Retina (tissue), 1 donor: Measurements from ENCODE around the gene SMG5.

Experiments used
- DNase-seq: peaks from one replicate; pipeline ENCODE4 v3.0.0-alpha.2; 2016

SMG5 gene

DNA sequence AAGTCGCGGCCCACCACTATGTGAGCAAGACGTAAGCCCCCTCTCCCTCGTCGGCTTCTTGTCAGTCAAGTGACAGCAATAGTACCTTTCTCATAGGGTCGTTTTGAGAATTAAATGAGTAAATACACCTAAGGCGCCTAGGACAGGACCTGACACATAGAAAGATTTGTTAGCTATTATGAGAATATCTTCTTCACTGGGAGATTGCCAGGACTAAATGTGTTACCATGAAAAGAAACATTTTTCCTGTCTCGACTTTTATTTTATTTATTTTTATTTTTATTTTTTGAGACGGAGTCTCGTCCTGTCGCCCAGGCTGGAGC is 69.0 kb downstream of the SMG5 start:
- DNase-seq, result no peak

DNA sequence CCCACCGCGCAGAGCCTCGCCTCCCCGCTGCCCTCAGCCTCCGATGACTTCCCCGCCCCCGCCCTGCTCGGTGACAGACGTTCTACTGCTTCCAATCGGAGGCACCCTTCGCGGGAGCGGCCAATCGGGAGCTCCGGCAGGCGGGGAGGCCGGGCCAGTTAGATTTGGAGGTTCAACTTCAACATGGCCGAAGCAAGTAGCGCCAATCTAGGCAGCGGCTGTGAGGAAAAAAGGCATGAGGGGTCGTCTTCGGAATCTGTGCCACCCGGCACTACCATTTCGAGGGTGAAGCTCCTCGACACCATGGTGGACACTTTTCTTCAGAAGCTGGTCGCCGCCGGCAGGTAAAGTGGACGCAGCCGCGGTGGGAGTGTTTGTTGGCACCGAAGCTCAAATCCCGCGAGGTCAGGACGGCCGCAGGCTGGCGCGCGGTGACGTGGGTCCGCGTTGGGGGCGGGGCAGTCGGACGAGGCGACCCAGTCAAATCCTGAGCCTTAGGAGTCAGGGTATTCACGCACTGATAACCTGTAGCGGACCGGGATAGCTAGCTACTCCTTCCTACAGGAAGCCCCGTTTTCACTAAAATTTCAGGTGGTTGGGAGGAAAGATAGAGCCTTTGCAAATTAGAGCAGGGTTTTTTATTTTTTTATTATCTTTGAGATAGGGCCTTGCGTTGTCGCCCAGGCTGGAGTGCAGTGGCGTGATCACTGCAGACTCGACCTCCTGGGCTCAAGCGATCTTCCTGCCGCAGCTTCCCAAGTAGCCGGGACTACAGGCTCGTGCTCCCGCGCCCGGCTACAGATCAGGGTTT is 69.6 kb downstream of the SMG5 start, which contains the start of gene PMF1:
Gene PMF1 (plus strand): TSS at position 175 of the 811 bp plus-strand sequence. CDS start 9 bp downstream, at position 184.
- DNase-seq, result peak; percentile 100

DNA sequence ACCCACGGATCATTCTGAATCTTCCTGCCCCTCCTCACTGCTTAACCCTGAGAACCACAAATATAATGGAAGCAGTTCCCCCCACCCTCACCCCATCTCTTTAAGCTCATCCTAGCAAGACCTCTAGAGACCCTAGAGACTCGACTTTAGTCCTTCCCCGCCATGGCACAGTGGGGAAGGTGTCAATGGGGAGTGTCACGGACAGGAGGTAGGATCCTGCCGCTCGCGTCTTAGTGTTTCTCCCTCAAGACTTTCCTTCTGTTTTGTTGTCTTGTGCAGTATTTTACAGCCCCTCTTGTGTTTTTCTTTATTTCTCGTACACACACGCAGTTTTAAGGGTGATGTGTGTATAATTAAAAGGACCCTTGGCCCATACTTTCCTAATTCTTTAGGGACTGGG is 70.5 kb downstream of the SMG5 start:
- DNase-seq, result no peak

DNA sequence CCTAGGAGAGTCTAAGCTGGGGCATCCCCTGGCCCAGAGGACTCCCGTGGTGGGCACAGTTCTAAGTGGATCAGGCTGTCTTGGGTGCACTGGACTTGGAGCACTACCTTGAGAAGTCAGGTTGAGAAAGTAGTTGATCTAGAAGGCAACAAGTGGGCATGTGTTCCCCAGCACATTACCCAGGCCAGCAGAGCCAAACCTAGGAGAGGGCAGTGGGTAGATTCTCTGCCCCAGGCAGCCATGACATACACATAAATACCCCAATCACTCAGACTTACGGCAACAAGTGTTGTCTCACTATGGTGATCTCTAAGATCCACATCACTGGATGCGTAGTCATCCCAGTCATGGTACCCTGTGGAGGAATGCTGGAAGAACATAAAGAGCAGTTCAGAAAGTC is 71.4 kb downstream of the SMG5 start:
- DNase-seq, result no peak

DNA sequence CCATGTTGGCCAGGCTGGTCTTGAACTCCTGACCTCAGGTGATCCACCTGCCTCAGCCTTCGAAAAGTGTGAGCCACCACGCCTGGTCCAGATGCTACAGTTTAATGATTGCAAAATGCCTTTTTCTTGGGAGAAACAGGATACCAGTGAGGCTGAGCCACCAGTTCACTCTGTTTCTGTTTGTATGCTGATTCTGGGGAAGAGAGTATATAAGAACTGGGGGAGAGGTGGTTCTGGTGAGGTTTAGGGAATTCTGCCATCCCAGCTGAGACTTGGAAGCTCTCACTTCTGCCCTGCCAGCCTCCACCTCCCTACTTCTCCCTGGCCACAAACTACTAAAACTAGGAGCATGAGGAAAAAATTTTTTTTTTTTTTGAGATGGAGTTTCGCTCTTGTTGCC is 77.9 kb downstream of the SMG5 start:
- no peak for DNase-seq

DNA sequence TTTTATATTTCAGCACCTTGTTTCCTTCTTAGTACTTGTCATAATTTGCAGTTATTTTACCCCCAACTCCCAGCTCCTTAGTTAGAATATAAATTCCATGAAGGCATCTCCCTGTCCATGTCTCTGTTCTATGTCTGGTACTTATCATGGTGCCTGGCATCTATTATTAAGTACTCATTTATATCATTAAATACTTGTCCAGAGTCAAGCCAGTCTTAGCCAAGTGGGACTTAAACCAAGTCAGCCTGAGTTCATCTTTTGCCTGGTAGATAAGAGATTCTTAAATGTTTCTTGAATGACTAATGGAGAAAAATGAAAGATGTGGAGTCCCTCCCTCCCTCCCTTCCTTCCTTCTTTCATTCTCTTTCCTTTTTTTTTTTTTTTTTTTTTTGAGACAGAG is 79.3 kb downstream of the SMG5 start:
- DNase-seq, result no peak

DNA sequence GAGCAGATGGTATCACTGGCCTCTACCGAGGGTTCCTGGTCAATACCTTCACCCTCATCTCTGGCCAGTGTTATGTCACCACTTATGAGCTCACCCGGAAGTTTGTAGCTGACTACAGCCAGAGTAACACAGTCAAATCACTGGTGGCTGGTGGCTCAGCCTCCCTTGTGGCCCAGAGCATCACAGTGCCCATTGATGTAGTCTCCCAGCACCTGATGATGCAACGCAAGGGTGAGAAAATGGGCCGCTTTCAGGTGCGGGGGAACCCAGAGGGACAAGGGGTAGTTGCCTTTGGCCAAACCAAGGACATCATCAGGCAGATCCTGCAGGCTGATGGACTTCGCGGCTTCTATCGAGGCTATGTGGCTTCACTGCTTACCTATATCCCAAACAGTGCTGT is 82.6 kb downstream of the SMG5 start:
- no peak for DNase-seq
